K562 (cell line): ENCODE data around the gene PCID2. TPM values are rescaled to one million over a fixed set of nuclear protein-coding genes. Genes with fewer than 3 reads are reported as not detected.

ENCODE experiments used
- CBX3 ChIP-seq, 2 experiments: IDR thresholded peaks; 1 replicate in 1 of 2; 2 replicates in 1 of 2; pipeline ENCODE4 v1.6.1; 2012; ENCODE audit warnings: inconsistent platforms in 2 of 2, low read length in 2 of 2, borderline replicate concordance in 1 of 2, control low read depth in 1 of 2
- CREB3L1 ChIP-seq: fragments of 450-650 bp; IDR thresholded peaks from 2 replicates; pipeline ENCODE4 v1.6.1; 2014; ENCODE audit warnings: low read depth, mild to moderate bottlenecking, moderate library complexity, borderline replicate concordance
- FOXK1 ChIP-seq: sonication (generic); formaldehyde crosslinking; IDR thresholded peaks from 2 replicates; pipeline ENCODE4 v1.8.0; 2022; ENCODE audit warnings: missing genetic modification reagents, mild to moderate bottlenecking, borderline replicate concordance
- JUNB ChIP-seq: fragments of 450-650 bp; formaldehyde crosslinking; conservative IDR thresholded peaks from 2 replicates; pipeline ENCODE4 v1.4.0; 2020; ENCODE audit warnings: mild to moderate bottlenecking
- KDM4B ChIP-seq, 2 experiments: fragments of 450-650 bp in 1 of 2; sonication (generic) in 1 of 2; IDR thresholded peaks; 2 replicates each; pipeline ENCODE4 v1.6.1; 2016 to 2017; ENCODE audit warnings: borderline replicate concordance in 2 of 2, antibody characterized with exemption in 1 of 2, low read depth in 1 of 2, mild to moderate bottlenecking in 1 of 2
- KHSRP ChIP-seq: fragments of 450-650 bp; IDR thresholded peaks from 2 replicates; pipeline ENCODE4 v1.6.1; 2017
- KLF13 ChIP-seq: fragments of 450-650 bp; IDR thresholded peaks from 2 replicates; pipeline ENCODE4 v1.6.1; 2016; ENCODE audit warnings: missing genetic modification characterization, low read depth, mild to moderate bottlenecking, missing compliant biosample characterization, moderate library complexity, borderline replicate concordance
- LEF1 ChIP-seq: fragments of 450-650 bp; IDR thresholded peaks from 2 replicates; pipeline ENCODE4 v1.6.1; 2016; ENCODE audit warnings: mild to moderate bottlenecking
- MAFK ChIP-seq: IDR thresholded peaks from 2 replicates; pipeline ENCODE4 v1.6.1; 2011; ENCODE audit warnings: low read length, improper control_type of control experiment
- MAZ ChIP-seq, 2 experiments: fragments of 450-650 bp in 1 of 2; sonication (generic) in 1 of 2; formaldehyde crosslinking; IDR thresholded peaks in 1 of 2; conservative IDR thresholded peaks in 1 of 2; 2 replicates each; pipeline versions ENCODE4 v1.4.0 to v1.5.0; 2020; ENCODE audit warnings: mild to moderate bottlenecking in 1 of 2, missing genetic modification reagents in 1 of 2
- MCM2 ChIP-seq: fragments of 450-650 bp; IDR thresholded peaks from 2 replicates; pipeline ENCODE4 v1.6.1; 2017; ENCODE audit warnings: low read depth, mild to moderate bottlenecking
- RAD51 ChIP-seq: fragments of 450-650 bp; IDR thresholded peaks from 2 replicates; pipeline ENCODE4 v1.7.1; 2016; ENCODE audit warnings: low read depth, mild to moderate bottlenecking, borderline replicate concordance
- RBBP5 ChIP-seq: fragments of 200-600 bp; sonication (generic); IDR thresholded peaks from 2 replicates; pipeline ENCODE4 v1.6.1; 2012; ENCODE audit warnings: borderline replicate concordance, mild to moderate bottlenecking, low read length, control low read depth, inconsistent platforms; ENCODE audit not compliant: insufficient read depth, poor library complexity, severe bottlenecking
- RBM39 ChIP-seq: fragments of 200-400 bp; formaldehyde crosslinking; optimal IDR thresholded peaks from 2 replicates; pipeline ENCODE3; 2018; ENCODE audit warnings: low read depth, low read length
- SIX5 ChIP-seq, 2 experiments: IDR thresholded peaks; 2 replicates each; pipeline ENCODE4 v1.6.1; 2011; ENCODE audit warnings: low read length in 2 of 2, borderline replicate concordance in 1 of 2, low read depth in 1 of 2, mild to moderate bottlenecking in 1 of 2, moderate library complexity in 1 of 2; ENCODE audit not compliant: insufficient read depth in 1 of 2
- SMAD1 ChIP-seq: fragments of 150-350 bp; IDR thresholded peaks from 2 replicates; pipeline ENCODE4 v1.6.1; 2014; ENCODE audit warnings: low read length, low read depth; ENCODE audit not compliant: partially characterized antibody
- SMARCC2 ChIP-seq: fragments of 450-650 bp; IDR thresholded peaks from 2 replicates; pipeline ENCODE4 v1.6.1; 2017; ENCODE audit warnings: antibody characterized with exemption, moderate library complexity, mild to moderate bottlenecking, low read depth
- SNRNP70 ChIP-seq: fragments of 200-400 bp; formaldehyde crosslinking; optimal IDR thresholded peaks from 2 replicates; pipeline ENCODE3; 2017; ENCODE audit warnings: low read depth, low read length
- STAT5A ChIP-seq: IDR thresholded peaks from 2 replicates; pipeline ENCODE4 v1.6.1; 2012; ENCODE audit warnings: low read length, inconsistent platforms, borderline replicate concordance
- TARDBP ChIP-seq: fragments of 450-650 bp; IDR thresholded peaks from 2 replicates; pipeline ENCODE4 v1.6.1; 2016
- VEZF1 ChIP-seq: fragments of 200-800 bp; sonication (Bioruptor generic); IDR thresholded peaks from 2 replicates; pipeline ENCODE4 v1.6.1; 2017; ENCODE audit warnings: missing genetic modification characterization, missing compliant biosample characterization
- XRCC3 ChIP-seq: fragments of 450-650 bp; IDR thresholded peaks from 2 replicates; pipeline ENCODE4 v1.6.1; 2017; ENCODE audit warnings: mild to moderate bottlenecking, moderate library complexity
- ZNF217 ChIP-seq: sonication (generic); formaldehyde crosslinking; IDR thresholded peaks from 2 replicates; pipeline ENCODE4 v1.8.0; 2022; ENCODE audit warnings: mild to moderate bottlenecking, missing genetic modification reagents
- ZNF280A ChIP-seq: fragments of 450-650 bp; IDR thresholded peaks from 2 replicates; pipeline ENCODE4 v1.6.1; 2018; ENCODE audit warnings: mild to moderate bottlenecking, low read depth; ENCODE audit not compliant: partially characterized antibody
- polyA plus RNA-seq, 8 experiments: library from polyadenylated mRNA; depleted of rRNA in 4 of 8; stranded (reverse) in 5 of 8; unstranded in 3 of 8; fragments of >200 nt; fragmentation: Nextera tagmentation in 2 of 8; fragmentation: Illumina TruSeq in 1 of 8; extraction: Ambion mirVana in 2 of 8; extraction: Trizol in 1 of 8; gene quantifications; 2 replicates each; pipeline versions ENCODE4 v1.2.1 to v1.2.3, GENCODE V29; 2011 to 2014; ENCODE audit warnings: inconsistent platforms in 1 of 8, missing spikeins in 1 of 8
- total RNA-seq, 7 experiments: library from RNA; depleted of rRNA in 6 of 7; stranded (reverse); fragments of >200 nt in 6 of 7; fragmentation: Illumina TruSeq in 2 of 7; extraction: Trizol in 2 of 7; gene quantifications; 2 replicates each; pipeline versions ENCODE4 v1.2.1 to v1.2.3, GENCODE V29; 2011 to 2021; ENCODE audit warnings: low replicate concordance in 1 of 7

Gene PCID2
- total and polyA plus RNA-seq, 9 of the 15 experiments (the other 6 are each of a cell fraction or from before 2014, with no cell fraction given), result 39.6 to 117 (median 59.6) TPM

GRCh38 chr13:113138792-113139551 is 69.5 kb downstream of the PCID2 start (continued):
- TF ChIP-seq CREB3L1, result no peak
- no peak for TF ChIP-seq KLF13 (tag)
- TF ChIP-seq MAZ (CRISPR knock-in tag; conservative IDR thresholded peaks at IDR 0.05 in 1 of 2, IDR thresholded peaks at IDR 0.05 in 1 of 2), result no peak
- TF ChIP-seq RAD51, result no peak
- TF ChIP-seq STAT5A, result no peak
- TF ChIP-seq VEZF1 (CRISPR knock-in tag), result peak; percentile 47; the same call in 1 of the 2 replicates
- no peak for TF ChIP-seq MCM2
- TF ChIP-seq CBX3 (IDR thresholded peaks at IDR 0.05; ENCODE audit: borderline replicate concordance in 1 of 2, low read length in 2 of 2), result no peak
- no peak for TF ChIP-seq KDM4B (IDR thresholded peaks at IDR 0.05; ENCODE audit: borderline replicate concordance in 2 of 2, low read depth in 1 of 2)
- no peak for TF ChIP-seq TARDBP
- no peak for TF ChIP-seq ZNF217
- TF ChIP-seq SMAD1, result no peak
- TF ChIP-seq SNRNP70, result no peak
- TF ChIP-seq XRCC3, result no peak
- no peak for TF ChIP-seq SMARCC2
- no peak for TF ChIP-seq SIX5 (IDR thresholded peaks at IDR 0.05; ENCODE audit: borderline replicate concordance in 1 of 2, insufficient read depth in 1 of 2, low read depth in 1 of 2, low read length in 2 of 2)
- no peak for TF ChIP-seq FOXK1
- no peak for TF ChIP-seq KHSRP
- no peak for TF ChIP-seq RBBP5
- no peak for TF ChIP-seq ZNF280A
- TF ChIP-seq RBM39, result no peak
- TF ChIP-seq MAFK, result no peak
- TF ChIP-seq LEF1, result 0 out of 2 replicates have a peak, but pooled peaks have one; percentile 13
- no peak for TF ChIP-seq JUNB (CRISPR knock-in tag)
